GM23338 (cell line): ENCODE measurements around the gene KCNMA1. TPM values are rescaled to one million over a fixed set of nuclear protein-coding genes. Genes with fewer than 3 reads are reported as not detected.

Experiments used
- ATAC-seq: fragments of 200-7000 bp; cut with Tn5 transposase; 3 replicates; pipeline ENCODE4 v1.9.1; 2020
- DNase-seq: peaks from one replicate; pipeline ENCODE4 v3.0.0-alpha.2; 2015; ENCODE audit warnings: low spot score
- H2AFZ ChIP-seq: fragments of 200-600 bp; sonication (generic); 2 replicates; pipeline ENCODE4 v1.8.0; 2016; ENCODE audit warnings: antibody characterized with exemption, mild to moderate bottlenecking, moderate library complexity
- H3F3A ChIP-seq: fragments of 200-600 bp; sonication (generic); replicated peaks from 2 replicates; pipeline ENCODE4 v1.8.0; 2017; ENCODE audit warnings: antibody characterized with exemption, mixed run types, low read depth
- H3K27ac ChIP-seq: fragments of 200-600 bp; sonication (generic); 2 replicates; pipeline ENCODE4 v1.6.1; 2016; ENCODE audit warnings: low read depth
- H3K27me3 ChIP-seq: fragments of 200-600 bp; sonication (generic); 2 replicates; pipeline ENCODE4 v1.8.0; 2016; ENCODE audit warnings: mild to moderate bottlenecking, mixed run types, moderate library complexity; ENCODE audit not compliant: insufficient read depth
- H3K36me3 ChIP-seq: fragments of 200-600 bp; sonication (generic); 2 replicates; pipeline ENCODE4 v1.8.0; 2016; ENCODE audit warnings: mild to moderate bottlenecking; ENCODE audit not compliant: insufficient read depth
- H3K4me1 ChIP-seq: fragments of 200-600 bp; sonication (generic); 2 replicates; pipeline ENCODE4 v1.8.0; 2016; ENCODE audit warnings: mild to moderate bottlenecking, moderate library complexity; ENCODE audit not compliant: insufficient read depth
- H3K4me2 ChIP-seq: fragments of 200-600 bp; sonication (generic); 2 replicates; pipeline ENCODE4 v1.7.1; 2017; ENCODE audit warnings: mixed run types
- H3K4me3 ChIP-seq: fragments of 200-600 bp; sonication (generic); 2 replicates; pipeline ENCODE4 v1.6.1; 2016; ENCODE audit warnings: mixed run types
- H3K79me2 ChIP-seq: fragments of 200-600 bp; sonication (generic); replicated peaks from 2 replicates; pipeline ENCODE4 v1.8.0; 2017; ENCODE audit warnings: mild to moderate bottlenecking; ENCODE audit not compliant: insufficient read depth
- H3K9me2 ChIP-seq: fragments of 200-600 bp; sonication (generic); 2 replicates; pipeline ENCODE4 v1.8.0; 2017; ENCODE audit not compliant: insufficient read depth
- H4K20me1 ChIP-seq: fragments of 200-600 bp; sonication (generic); replicated peaks from 2 replicates; pipeline ENCODE4 v1.8.0; 2017; ENCODE audit warnings: mild to moderate bottlenecking; ENCODE audit not compliant: insufficient read depth
- H3K27ac Mint-ChIP-seq: 2 replicates; pipeline ENCODE4 v1.8.0; 2020; ENCODE audit warnings: inconsistent platforms, mild to moderate bottlenecking, moderate library complexity, mixed read lengths
- H3K27me3 Mint-ChIP-seq: 3 replicates; pipeline ENCODE4 v1.8.0; 2022; ENCODE audit warnings: low read depth, mild to moderate bottlenecking, moderate library complexity, mixed read lengths, inconsistent platforms; ENCODE audit not compliant: insufficient read depth, poor library complexity
- H3K36me3 Mint-ChIP-seq: 3 replicates; pipeline ENCODE4 v1.8.0; 2021; ENCODE audit warnings: low read depth, mild to moderate bottlenecking, inconsistent platforms, moderate library complexity, mixed read lengths
- H3K4me1 Mint-ChIP-seq: 3 replicates; pipeline ENCODE4 v1.8.0; 2020; ENCODE audit warnings: mild to moderate bottlenecking, inconsistent platforms, mixed read lengths
- H3K4me3 Mint-ChIP-seq: 3 replicates; pipeline ENCODE4 v1.8.0; 2021; ENCODE audit warnings: moderate library complexity, mild to moderate bottlenecking, inconsistent platforms, mixed read lengths
- H3K9me3 Mint-ChIP-seq: 3 replicates; pipeline ENCODE4 v1.8.0; 2020; ENCODE audit warnings: moderate library complexity, mild to moderate bottlenecking, inconsistent platforms, mixed read lengths
- EZH2phosphoT487 ChIP-seq: fragments of 200-600 bp; sonication (generic); IDR thresholded peaks from one replicate; pipeline ENCODE4 v1.8.1; 2018; ENCODE audit warnings: antibody characterized with exemption; ENCODE audit not compliant: unreplicated experiment
- JUNB ChIP-seq: IDR thresholded peaks from one replicate; pipeline ENCODE4 v1.6.1; 2016; ENCODE audit warnings: antibody characterized with exemption; ENCODE audit not compliant: unreplicated experiment
- NANOG ChIP-seq: IDR thresholded peaks from 2 replicates; pipeline ENCODE4 v1.6.1; 2016; ENCODE audit warnings: antibody characterized with exemption, borderline replicate concordance
- STAT1 ChIP-seq: IDR thresholded peaks from one replicate; pipeline ENCODE4 v1.6.1; 2016; ENCODE audit warnings: antibody characterized with exemption; ENCODE audit not compliant: unreplicated experiment
- polyA plus RNA-seq: library from polyadenylated mRNA; unstranded; fragments of >200 nt; fragmentation: Nextera tagmentation; extraction: Ambion mirVana; gene quantifications from 2 replicates; pipeline ENCODE4 v1.2.1, GENCODE V29; 2016
- total RNA-seq: library from RNA; depleted of rRNA; stranded (reverse); fragments of >200 nt; shearing (Covaris generic); gene quantifications from 2 replicates; pipeline ENCODE4 v1.2.3, GENCODE V29; 2014
- TF ChIP-seq, protein P1 (sequence below): IDR thresholded peaks from one replicate; pipeline ENCODE4 v1.6.1; 2018; ENCODE audit warnings: antibody characterized with exemption; ENCODE audit not compliant: unreplicated experiment

The KCNMA1 gene
- total and polyA plus RNA-seq, 2 experiments from 2014 or later = 8.2 to 9.0 TPM

DNA sequence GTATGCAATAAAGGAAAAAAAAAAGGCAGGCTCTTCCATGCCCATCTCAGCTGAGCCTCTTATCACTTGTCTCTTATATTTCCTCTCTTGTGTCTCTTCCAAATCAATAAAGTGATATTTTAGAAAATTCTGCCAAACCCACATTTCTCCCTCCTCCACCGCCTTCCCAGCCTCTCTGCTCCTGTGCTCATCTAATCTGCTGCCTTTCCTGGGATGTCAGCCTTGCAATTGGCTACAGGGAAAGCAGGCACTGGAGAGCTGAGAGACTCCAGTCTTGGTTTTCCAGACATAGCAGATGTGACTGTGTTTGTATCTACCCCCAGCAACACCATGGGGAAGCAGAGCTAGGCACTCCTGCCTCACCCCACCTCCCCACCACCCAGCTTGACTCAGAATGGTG, 298.4 kb downstream of the KCNMA1 start (continued):
- TF ChIP-seq NANOG = no peak
- TF ChIP-seq STAT1 = no peak
- no peak for TF ChIP-seq EZH2phosphoT487

DNA sequence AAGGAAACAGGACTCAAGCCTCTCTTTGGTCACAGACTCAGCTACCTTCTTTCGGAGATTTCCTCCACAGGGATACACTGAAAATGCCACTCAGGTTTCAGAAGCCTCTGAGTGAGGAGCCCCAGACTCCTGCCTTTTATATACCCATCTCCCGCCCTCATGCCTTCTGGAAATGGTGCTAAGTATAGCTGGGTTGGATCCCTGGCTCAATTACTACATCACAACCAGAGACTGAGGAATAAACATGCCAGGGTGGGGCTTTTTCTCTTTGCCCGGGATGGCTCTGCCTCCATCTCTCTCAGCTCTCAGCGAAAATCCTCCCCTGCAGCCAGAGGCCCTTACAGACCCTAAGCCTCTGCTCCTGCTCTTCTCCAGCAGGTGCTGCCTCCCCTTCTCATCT, 299.5 kb downstream of the KCNMA1 start:
- H3K4me3 Mint-ChIP-seq = no peak overlapping the region
- Histone ChIP-seq H3K27ac (no peak overlapping the region), H3K36me3 (no peaks in the 10 kb centered on the region), H3K4me1 (no peaks in the 10 kb centered on the region), H3K4me3 (no peak overlapping the region), H3K79me2 (no peaks in the 10 kb centered on the region), H3F3A (no peaks in the 10 kb centered on the region), H4K20me1 (no peaks in the 10 kb centered on the region), H3K27me3 (no peaks in the 10 kb centered on the region), H3K4me2 (no peak overlapping the region), H3K9me2 (peaks cover 3% of the 10 kb centered on the region; the same call in 1 of the 2 replicates), H2AFZ (no peak overlapping the region)
- TF ChIP-seq, protein P1, sequence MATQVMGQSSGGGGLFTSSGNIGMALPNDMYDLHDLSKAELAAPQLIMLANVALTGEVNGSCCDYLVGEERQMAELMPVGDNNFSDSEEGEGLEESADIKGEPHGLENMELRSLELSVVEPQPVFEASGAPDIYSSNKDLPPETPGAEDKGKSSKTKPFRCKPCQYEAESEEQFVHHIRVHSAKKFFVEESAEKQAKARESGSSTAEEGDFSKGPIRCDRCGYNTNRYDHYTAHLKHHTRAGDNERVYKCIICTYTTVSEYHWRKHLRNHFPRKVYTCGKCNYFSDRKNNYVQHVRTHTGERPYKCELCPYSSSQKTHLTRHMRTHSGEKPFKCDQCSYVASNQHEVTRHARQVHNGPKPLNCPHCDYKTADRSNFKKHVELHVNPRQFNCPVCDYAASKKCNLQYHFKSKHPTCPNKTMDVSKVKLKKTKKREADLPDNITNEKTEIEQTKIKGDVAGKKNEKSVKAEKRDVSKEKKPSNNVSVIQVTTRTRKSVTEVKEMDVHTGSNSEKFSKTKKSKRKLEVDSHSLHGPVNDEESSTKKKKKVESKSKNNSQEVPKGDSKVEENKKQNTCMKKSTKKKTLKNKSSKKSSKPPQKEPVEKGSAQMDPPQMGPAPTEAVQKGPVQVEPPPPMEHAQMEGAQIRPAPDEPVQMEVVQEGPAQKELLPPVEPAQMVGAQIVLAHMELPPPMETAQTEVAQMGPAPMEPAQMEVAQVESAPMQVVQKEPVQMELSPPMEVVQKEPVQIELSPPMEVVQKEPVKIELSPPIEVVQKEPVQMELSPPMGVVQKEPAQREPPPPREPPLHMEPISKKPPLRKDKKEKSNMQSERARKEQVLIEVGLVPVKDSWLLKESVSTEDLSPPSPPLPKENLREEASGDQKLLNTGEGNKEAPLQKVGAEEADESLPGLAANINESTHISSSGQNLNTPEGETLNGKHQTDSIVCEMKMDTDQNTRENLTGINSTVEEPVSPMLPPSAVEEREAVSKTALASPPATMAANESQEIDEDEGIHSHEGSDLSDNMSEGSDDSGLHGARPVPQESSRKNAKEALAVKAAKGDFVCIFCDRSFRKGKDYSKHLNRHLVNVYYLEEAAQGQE = no peak
- TF ChIP-seq NANOG = no peak
- no peak for TF ChIP-seq JUNB
- DNase-seq = no peak
- H3K27ac Mint-ChIP-seq = no peak overlapping the region
- ATAC-seq = no peak
- peaks cover 1% of the 10 kb centered on the region for H3K27me3 Mint-ChIP-seq
- no peaks in the 10 kb centered on the region; the same call in 2 of the 3 replicates for H3K9me3 Mint-ChIP-seq
- no peaks in the 10 kb centered on the region for H3K36me3 Mint-ChIP-seq
- H3K4me1 Mint-ChIP-seq = no peaks in the 10 kb centered on the region; the same call in 2 of the 3 replicates

DNA sequence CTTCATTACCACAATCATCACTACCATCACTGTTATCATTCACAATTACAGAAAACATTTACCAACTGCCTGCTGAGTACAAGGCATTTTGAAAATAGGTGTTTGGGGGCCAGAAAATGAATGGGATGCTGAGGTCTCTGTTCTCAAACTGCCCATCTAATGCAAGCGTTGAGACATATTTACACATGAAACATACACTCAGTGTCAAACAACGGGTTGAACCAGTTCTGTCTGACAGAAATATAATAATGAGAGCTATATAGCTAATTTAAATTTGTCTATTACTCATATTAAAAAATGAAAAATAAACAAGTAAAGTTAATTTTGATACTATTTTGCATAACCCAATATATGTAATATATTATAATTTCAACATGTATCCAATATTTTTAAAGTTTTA, 303.1 kb downstream of the KCNMA1 start:
- H4K20me1 ChIP-seq = no peaks in the 10 kb centered on the region
- no peak overlapping the region for H3K4me3 ChIP-seq
- H3K27ac Mint-ChIP-seq = no peak overlapping the region
- ATAC-seq (no peak), DNase-seq (no peak)
- no peaks in the 10 kb centered on the region for H3K27me3 ChIP-seq
- peaks cover 3% of the 10 kb centered on the region for H3K27me3 Mint-ChIP-seq
- H3K36me3 ChIP-seq = no peaks in the 10 kb centered on the region
- H3K4me3 Mint-ChIP-seq = no peak overlapping the region
- H3K4me2 ChIP-seq = no peak overlapping the region
- H3K9me3 Mint-ChIP-seq = no peaks in the 10 kb centered on the region; the same call in 2 of the 3 replicates
- no peaks in the 10 kb centered on the region for H3F3A ChIP-seq
- H3K4me1 Mint-ChIP-seq = no peaks in the 10 kb centered on the region; the same call in 2 of the 3 replicates
- no peaks in the 10 kb centered on the region for H3K36me3 Mint-ChIP-seq
- no peak overlapping the region for H3K27ac ChIP-seq
- no peaks in the 10 kb centered on the region for H3K4me1 ChIP-seq
- H3K9me2 ChIP-seq = no peaks in the 10 kb centered on the region
- H3K79me2 ChIP-seq = no peaks in the 10 kb centered on the region
- H2AFZ ChIP-seq = no peak overlapping the region
- TF ChIP-seq EZH2phosphoT487 = no peak
